Small intestine (tissue), 4 donors: ENCODE results near the gene COX14. TPM values are rescaled to one million over a fixed set of nuclear protein-coding genes. Genes with fewer than 3 reads are reported as not detected.

Experiments used
- polyA plus RNA-seq, 4 donors: library from polyadenylated mRNA; stranded (reverse) in 3 of 4; unstranded in 1 of 4; fragments of 200-250 nt in 3 of 4; fragments of 120-200 nt in 1 of 4; gene quantifications; one replicate each; pipeline versions ENCODE4 v1.2.1 to v1.2.3, GENCODE V29; 2013
- donor health status: healthy with polysubstance abuse.
- donor health status: Bipolar disorder and iron deficiency.
- donor health status: healthy.

COX14 gene
- polyA plus RNA-seq, 4 donors, result 61.9 to 236 (median 158) TPM

Other genes starting within 250 kb of the COX14 start
- gene FAIM2, start 208.3 kb upstream of the COX14 start, polyA plus RNA-seq, result 10 to 100 TPM in 1 of 4 donors, 1 to 10 TPM in 1, not detected in 2; 2.2 to 13.5 TPM
- gene AQP2, start 161.5 kb upstream of the COX14 start, polyA plus RNA-seq, result under 1 TPM in 1 of 4 donors, not detected in 3; 0.04 TPM
- gene AQP5, start 150.4 kb upstream of the COX14 start, polyA plus RNA-seq, result under 1 TPM in 2 of 4 donors, not detected in 2; 0.12 TPM
- gene AQP6, start 139.3 kb upstream of the COX14 start, polyA plus RNA-seq, result under 1 TPM in 2 of 4 donors, not detected in 2; 0.09 to 0.31 TPM
- 10 to 100 TPM in 2 of 4 donors, 1 to 10 TPM in 2; 3.5 to 25.9 (median 14.4) TPM for gene RACGAP1, start 86.7 kb upstream of the COX14 start, polyA plus RNA-seq
- gene ASIC1, start 54.6 kb upstream of the COX14 start, polyA plus RNA-seq, result 1 to 10 TPM in 1 of 4 donors, under 1 TPM in 2, not detected in 1; 0.81 to 2.2 (median 0.85) TPM
- 10 to 100 TPM; 18.1 to 54.1 (median 20.7) TPM for gene SMARCD1, start 26.9 kb upstream of the COX14 start, polyA plus RNA-seq
- 100 to 1,000 TPM in 3 of 4 donors, 10 to 100 TPM in 1; 97.1 to 198 (median 157) TPM for gene GPD1, start 8.2 kb upstream of the COX14 start, polyA plus RNA-seq
- gene CERS5, start 55.1 kb downstream of the COX14 start, polyA plus RNA-seq, result 10 to 100 TPM; 10.1 to 29.2 (median 18.9) TPM
- gene LIMA1, start 171.3 kb downstream of the COX14 start, polyA plus RNA-seq, result 100 to 1,000 TPM in 3 of 4 donors, 10 to 100 TPM in 1; 89.7 to 219 (median 114) TPM